ENCODE measurements around the gene CSNK1G1.

DNA sequence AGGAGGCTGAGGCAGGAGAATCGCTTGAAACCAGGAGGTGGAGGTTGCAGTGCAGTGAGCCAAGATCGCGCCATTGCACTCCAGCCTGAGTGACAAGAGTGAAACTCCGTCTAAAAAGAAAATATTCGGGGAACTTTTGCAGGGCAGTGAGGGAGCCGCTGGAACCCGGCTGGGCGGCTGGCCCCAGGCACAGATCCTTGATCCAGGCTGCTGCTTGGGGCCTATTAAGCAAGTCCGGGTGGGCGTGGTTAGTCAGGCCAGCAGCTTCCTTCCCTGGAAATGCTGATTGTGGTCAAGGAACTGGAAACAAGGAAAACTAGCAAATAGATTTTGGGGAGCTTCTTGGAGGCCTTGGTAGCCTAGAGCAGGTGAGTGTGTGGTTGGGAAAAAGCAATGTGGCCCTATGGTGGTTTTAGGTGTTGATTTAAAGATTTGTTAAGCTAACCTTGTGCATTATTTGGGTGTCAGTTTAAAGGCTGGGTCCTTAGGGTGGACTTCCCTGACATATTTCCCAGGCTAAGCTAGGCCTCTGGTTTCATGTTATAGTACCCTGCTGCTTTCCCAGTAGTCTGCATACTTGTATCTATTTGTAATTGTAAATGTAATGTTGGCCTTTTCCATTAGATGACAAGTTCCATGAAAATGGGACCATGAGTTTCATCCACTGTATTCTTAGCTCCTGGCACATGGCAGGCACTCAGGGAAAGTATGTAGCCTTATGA is 222.2 kb downstream of the CSNK1G1 start:
- TF ChIP-seq POLR2AphosphoS5 (IDR thresholded peaks at IDR 0.05; ENCODE audit: low read depth, low read length) (no peak), TAF1 (IDR thresholded peaks at IDR 0.05; ENCODE audit: low read depth, low read length) (no peak), JUN (IDR thresholded peaks at IDR 0.05; ENCODE audit: low read depth, low read length) (no peak), POLR2A (IDR thresholded peaks at IDR 0.05; ENCODE audit: control extremely low read depth in 1 of 2, low read depth in 2 of 2, low read length in 2 of 2) (no peak), HDAC2 (IDR thresholded peaks at IDR 0.05; ENCODE audit: borderline replicate concordance in 1 of 2, low read depth in 2 of 2, low read length in 2 of 2) (no peak), HDAC6 (IDR thresholded peaks at IDR 0.05; ENCODE audit: low read depth, low read length) (no peak), CEBPB (IDR thresholded peaks at IDR 0.05; ENCODE audit: low read depth, low read length) (no peak), EZH2 (IDR thresholded peaks at IDR 0.05; ENCODE audit: low read depth, low read length, severe bottlenecking) (no peak), GTF2F1 (IDR thresholded peaks at IDR 0.05; ENCODE audit: borderline replicate concordance, low read depth, low read length) (no peak), SUZ12 (IDR thresholded peaks at IDR 0.05; ENCODE audit: low read length) (no peak), CTCF (IDR thresholded peaks at IDR 0.05; ENCODE audit: control extremely low read depth in 1 of 3, insufficient read depth in 1 of 3, low read depth in 1 of 3, low read length in 3 of 3) (no peak), CHD1 (IDR thresholded peaks at IDR 0.05; ENCODE audit: low read depth, low read length) (no peak)
